K562 (cell line): Measurements from ENCODE around the gene FRMD4B. TPM values are rescaled to one million over a fixed set of nuclear protein-coding genes. Genes with fewer than 3 reads are reported as not detected.

Experiments
- ATAC-seq: fragments of 200-7000 bp; cut with Tn5 transposase; 3 replicates; pipeline ENCODE4 v1.9.1; 2020; ENCODE audit warnings: moderate library complexity
- BruUV-seq: library from RNA; stranded (reverse); fragments of 400-500 nt; replicated peaks from 2 replicates; lab custom pipeline; 2021; lab: Mats Ljungman, UMichigan
- CTCF ChIA-PET: fragments of 300-600 bp; formaldehyde crosslinking; extraction: SDS; loops from one replicate; lab custom pipeline; 2021; ENCODE audit warnings: low intra/inter-chr PET ratio; lab: Yijun Ruan, JAX
- POLR2A ChIA-PET: fragments of 300-600, 350-650 bp; sonication (Branson Sonifier 250); formaldehyde crosslinking; extraction: SDS; loops from one replicate; lab custom pipeline; 2021; ENCODE audit warnings: antibody characterized with exemption, inconsistent platforms; lab: Yijun Ruan, JAX
- DNase-seq, 4 experiments: peaks; one replicate each; pipeline versions ENCODE4 v3.0.0 to v3.0.0-alpha.2; 2011 to 2018; ENCODE audit warnings: low spot score in 3 of 4, mixed read lengths in 3 of 4; ENCODE audit errors: extremely low read depth in 1 of 4
- FAIRE-seq: peaks from 2 replicates; lab custom pipeline; 2011; peaks lifted over from hg19 to GRCh38; lab: Jason Lieb, UNC
- H2AFZ ChIP-seq: 2 replicates; pipeline ENCODE4 v1.6.0; 2011; ENCODE audit warnings: low read depth, low read length, control low read depth, inconsistent platforms
- H3K27ac ChIP-seq: fragments of 200-600 bp; 3 replicates; pipeline ENCODE4 v1.8.0; 2011; ENCODE audit warnings: low read depth, mild to moderate bottlenecking, control low read depth, inconsistent platforms, low read length, moderate library complexity, mixed read lengths; ENCODE audit errors: extremely low read depth
- H3K27me3 ChIP-seq, 2 experiments: fragments of 300-600 bp in 1 of 2; 2 replicates in 1 of 2; 3 replicates in 1 of 2; pipeline versions ENCODE4 v1.6.0 to v1.8.0; 2011; ENCODE audit warnings: inconsistent platforms in 2 of 2, low read length in 2 of 2, mild to moderate bottlenecking in 1 of 2, mixed read lengths in 1 of 2, moderate library complexity in 1 of 2; ENCODE audit not compliant: control insufficient read depth in 2 of 2, insufficient read depth in 2 of 2
- H3K36me3 ChIP-seq: fragments of 300-600 bp; 3 replicates; pipeline ENCODE4 v1.8.0; 2011; ENCODE audit warnings: mild to moderate bottlenecking, low read length, inconsistent platforms; ENCODE audit not compliant: control insufficient read depth, insufficient read depth
- H3K4me1 ChIP-seq, 2 experiments: fragments of 200-600 bp in 1 of 2; replicated peaks in 1 of 2; 2 replicates in 1 of 2; 3 replicates in 1 of 2; pipeline versions ENCODE4 v1.5.1 to v1.8.0; 2011; ENCODE audit warnings: inconsistent platforms in 2 of 2, low read length in 2 of 2, mild to moderate bottlenecking in 1 of 2, mixed read lengths in 1 of 2, moderate library complexity in 1 of 2; ENCODE audit not compliant: control insufficient read depth in 2 of 2, insufficient read depth in 2 of 2
- H3K4me2 ChIP-seq: 2 replicates; pipeline ENCODE4 v1.6.1; 2011; ENCODE audit warnings: low read length, control low read depth, inconsistent platforms, mixed read lengths; ENCODE audit not compliant: insufficient read depth
- H3K4me3 ChIP-seq: fragments of 200-600 bp; sonication (generic), shearing (Covaris generic); 2 replicates; pipeline ENCODE4 v1.5.1; 2016; ENCODE audit warnings: control low read depth, inconsistent platforms
- H3K79me2 ChIP-seq: fragments of 200-600 bp; 3 replicates; pipeline ENCODE4 v1.8.0; 2011; ENCODE audit warnings: low read length, inconsistent platforms; ENCODE audit not compliant: control insufficient read depth, insufficient read depth
- H3K9ac ChIP-seq, 2 experiments: 2 replicates each; pipeline versions ENCODE4 v1.6.0 to v1.6.1; 2011; ENCODE audit warnings: low read depth in 2 of 2, low read length in 2 of 2, control low read depth in 1 of 2, inconsistent platforms in 1 of 2, mild to moderate bottlenecking in 1 of 2, mixed read lengths in 1 of 2; ENCODE audit not compliant: insufficient read depth in 1 of 2
- H3K9me1 ChIP-seq: one replicate; pipeline ENCODE4 v1.6.0; 2011; ENCODE audit warnings: inconsistent platforms, mild to moderate bottlenecking, low read length, moderate library complexity; ENCODE audit not compliant: control insufficient read depth, insufficient read depth
- H3K9me3 ChIP-seq: replicated peaks from 2 replicates; pipeline ENCODE4 v1.5.1; 2011; ENCODE audit warnings: low read depth, low read length, inconsistent platforms; ENCODE audit not compliant: control insufficient read depth, insufficient read depth
- H4K20me1 ChIP-seq: replicated peaks from 2 replicates; pipeline ENCODE4 v1.6.1; 2011; ENCODE audit warnings: low read length, inconsistent platforms, mixed read lengths; ENCODE audit not compliant: control insufficient read depth, insufficient read depth
- ARNT ChIP-seq, 2 experiments: fragments of 450-650 bp; IDR thresholded peaks; 2 replicates each; pipeline ENCODE4 v1.6.1; 2016; ENCODE audit warnings: mild to moderate bottlenecking in 1 of 2
- C11orf30 ChIP-seq: fragments of 450-650 bp; IDR thresholded peaks from 2 replicates; pipeline ENCODE4 v1.6.1; 2016; ENCODE audit warnings: low read depth, mild to moderate bottlenecking
- GABPA ChIP-seq: fragments of 200-800 bp; sonication (Bioruptor generic); conservative IDR thresholded peaks from 2 replicates; pipeline ENCODE4 v1.6.1; 2016; ENCODE audit warnings: low read depth, missing genetic modification characterization, missing compliant biosample characterization
- KLF10 ChIP-seq: fragments of 250-450 bp; sonication (Bioruptor Pico); IDR thresholded peaks from 2 replicates; pipeline ENCODE4 v1.6.1; 2021; ENCODE audit warnings: matching md5 sums
- PRPF4 ChIP-seq: fragments of 200-400 bp; formaldehyde crosslinking; IDR thresholded peaks from one replicate; pipeline ENCODE4 v1.6.1; 2017; ENCODE audit warnings: low read length, low read depth, mild to moderate bottlenecking; ENCODE audit not compliant: insufficient read depth, poor library complexity, severe bottlenecking
- TEAD4 ChIP-seq, 2 experiments: sonication (generic) in 1 of 2; formaldehyde crosslinking in 1 of 2; IDR thresholded peaks; 2 replicates each; pipeline versions ENCODE4 v1.6.1 to v1.8.0; 2012 to 2022; ENCODE audit warnings: borderline replicate concordance in 1 of 2, inconsistent platforms in 1 of 2, low read length in 1 of 2, mild to moderate bottlenecking in 1 of 2, missing genetic modification reagents in 1 of 2
- WGBS: fragments of 100-300 bp; shearing (Covaris generic); methylation state at CpG from one replicate; pipeline ENCODE4 v1.1.6; 2016; ENCODE audit warnings: low coverage, mixed read lengths; ENCODE audit not compliant: insufficient coverage; ENCODE audit errors: missing lambda C conversion rate; 5-methylcytosine and 5-hydroxymethylcytosine counted together
- in situ Hi-C: fragments of 300-500 bp; cut with MboI; formaldehyde crosslinking; loops from 4 replicates; pipeline ENCODE4 v1.15.0; 2018; ENCODE audit warnings: inconsistent platforms, mixed read lengths
- intact Hi-C: fragments of 100-400 bp; cut with micrococcal nuclease; formaldehyde crosslinking; loops from 2 replicates; pipeline ENCODE4 v1.14.2; 2022
- polyA plus RNA-seq, 8 experiments: library from polyadenylated mRNA; depleted of rRNA in 4 of 8; stranded (reverse) in 5 of 8; unstranded in 3 of 8; fragments of >200 nt; fragmentation: Nextera tagmentation in 2 of 8; fragmentation: Illumina TruSeq in 1 of 8; extraction: Ambion mirVana in 2 of 8; extraction: Trizol in 1 of 8; gene quantifications; 2 replicates each; pipeline versions ENCODE4 v1.2.1 to v1.2.3, GENCODE V29; 2011 to 2014; ENCODE audit warnings: inconsistent platforms in 1 of 8, missing spikeins in 1 of 8
- total RNA-seq, 7 experiments: library from RNA; depleted of rRNA in 6 of 7; stranded (reverse); fragments of >200 nt in 6 of 7; fragmentation: Illumina TruSeq in 2 of 7; extraction: Trizol in 2 of 7; gene quantifications; 2 replicates each; pipeline versions ENCODE4 v1.2.1 to v1.2.3, GENCODE V29; 2011 to 2021; ENCODE audit warnings: low replicate concordance in 1 of 7
- TF ChIP-seq, protein P1 (sequence below): fragments of 250-450 bp; sonication (Bioruptor Pico); IDR thresholded peaks from 2 replicates; pipeline ENCODE4 v1.8.0; 2021; ENCODE audit warnings: moderate library complexity, mild to moderate bottlenecking, inconsistent platforms

Gene FRMD4B
- total and polyA plus RNA-seq, 9 of the 15 experiments (the other 6 are each of a cell fraction or from before 2014, with no cell fraction given): 0.03 to 0.09 (median 0.04) TPM; not detected in 3

DNA sequence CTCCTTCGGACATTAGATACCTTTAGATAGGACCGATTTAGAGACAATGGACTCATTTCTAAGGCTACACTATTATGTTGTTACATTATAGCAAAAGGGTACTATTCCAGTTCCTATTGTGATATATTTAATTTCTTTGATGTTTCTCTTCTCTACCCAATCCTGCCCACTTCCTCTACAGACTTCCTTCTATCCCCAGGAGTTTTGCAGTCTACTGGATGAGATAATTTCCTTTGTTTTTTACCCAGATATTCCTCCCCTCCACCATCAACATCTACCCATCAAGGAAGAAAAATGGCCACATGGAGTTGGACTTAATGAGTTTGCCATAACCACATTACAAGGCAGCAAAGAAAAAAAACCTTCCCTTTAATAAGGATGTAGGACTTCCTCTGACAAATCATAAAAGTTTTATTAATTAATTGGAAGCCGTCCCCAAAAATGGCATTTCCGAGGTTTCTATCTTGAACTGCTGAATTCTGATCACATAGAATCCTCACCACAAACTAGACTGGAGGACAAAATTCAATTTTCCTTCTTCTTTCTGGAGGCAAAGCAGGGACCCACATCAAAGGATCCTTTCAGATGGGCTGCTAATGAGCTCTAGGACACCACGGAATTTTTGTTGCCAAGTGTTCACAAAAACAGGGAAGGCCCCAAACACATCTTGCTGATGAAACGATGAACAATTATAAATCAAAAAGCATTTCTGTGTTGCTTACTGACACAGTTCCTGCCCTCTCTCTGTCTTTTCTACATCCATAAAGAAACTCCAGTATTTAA lies 33.4 kb downstream of the FRMD4B start:
- no TSS peak for BruUV-seq
- Histone ChIP-seq H4K20me1 (no peaks in the 10 kb centered on the region), H2AFZ (no peak overlapping the region), H3K36me3 (no peaks in the 10 kb centered on the region), H3K9ac (no peak overlapping the region), H3K9me1 (no peaks in the 10 kb centered on the region)
- no peak for FAIRE-seq
- TF ChIP-seq GABPA (no peak), PRPF4 (no peak), ARNT (IDR thresholded peaks at IDR 0.05) (no peak), KLF10 (CRISPR knock-in tag) (no peak), C11orf30 (no peak), TEAD4 (IDR thresholded peaks at IDR 0.05; ENCODE audit: low read length) (no peak), TEAD4 (CRISPR knock-in tag; IDR thresholded peaks at IDR 0.05; ENCODE audit: borderline replicate concordance) (no peak)
- TF ChIP-seq, protein P1, sequence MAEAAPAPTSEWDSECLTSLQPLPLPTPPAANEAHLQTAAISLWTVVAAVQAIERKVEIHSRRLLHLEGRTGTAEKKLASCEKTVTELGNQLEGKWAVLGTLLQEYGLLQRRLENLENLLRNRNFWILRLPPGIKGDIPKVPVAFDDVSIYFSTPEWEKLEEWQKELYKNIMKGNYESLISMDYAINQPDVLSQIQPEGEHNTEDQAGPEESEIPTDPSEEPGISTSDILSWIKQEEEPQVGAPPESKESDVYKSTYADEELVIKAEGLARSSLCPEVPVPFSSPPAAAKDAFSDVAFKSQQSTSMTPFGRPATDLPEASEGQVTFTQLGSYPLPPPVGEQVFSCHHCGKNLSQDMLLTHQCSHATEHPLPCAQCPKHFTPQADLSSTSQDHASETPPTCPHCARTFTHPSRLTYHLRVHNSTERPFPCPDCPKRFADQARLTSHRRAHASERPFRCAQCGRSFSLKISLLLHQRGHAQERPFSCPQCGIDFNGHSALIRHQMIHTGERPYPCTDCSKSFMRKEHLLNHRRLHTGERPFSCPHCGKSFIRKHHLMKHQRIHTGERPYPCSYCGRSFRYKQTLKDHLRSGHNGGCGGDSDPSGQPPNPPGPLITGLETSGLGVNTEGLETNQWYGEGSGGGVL (CRISPR knock-in tag): no peak
- TF ChIP-seq, all 486 proteins: peak for 0
- ATAC-seq (no peak), DNase-seq (no peak)
- no peak overlapping the region for H3K4me3 ChIP-seq
- H3K9me3 ChIP-seq: no peaks in the 10 kb centered on the region
- intact Hi-C loops: no loop called here
- H3K27ac ChIP-seq: no peak overlapping the region
- in situ Hi-C loops: no loop called here
- no peaks in the 10 kb centered on the region for H3K4me1 ChIP-seq
- 3% methylated on average over 6 of the region's 6 CpGs for WGBS
- ChIA-PET POLR2A (no interaction called here), CTCF (no interaction called here)
- H3K27me3 ChIP-seq: no peaks in the 10 kb centered on the region
- H3K79me2 ChIP-seq: no peaks in the 10 kb centered on the region
- no peak overlapping the region for H3K4me2 ChIP-seq
